HepG2 (cell line): ENCODE results near the gene C1orf21. TPM values are rescaled to one million over a fixed set of nuclear protein-coding genes. Genes with fewer than 3 reads are reported as not detected.

Source experiments
- ATAC-seq: fragments of 200-7000 bp; cut with Tn5 transposase; 3 replicates; pipeline ENCODE4 v1.9.1; 2020; ENCODE audit warnings: mild to moderate bottlenecking, moderate library complexity
- BruUV-seq: library from RNA; stranded (reverse); fragments of 400-500 nt; replicated peaks from 2 replicates; lab custom pipeline; 2021; lab: Mats Ljungman, UMichigan
- CTCF ChIA-PET: fragments of 300-600 bp; formaldehyde crosslinking; extraction: SDS; loops from one replicate; lab custom pipeline; 2021; ENCODE audit warnings: low total read pairs, inconsistent platforms, low intra/inter-chr PET ratio; lab: Yijun Ruan, JAX
- POLR2A ChIA-PET: fragments of 350-600 bp; sonication (Branson Sonifier 250); formaldehyde crosslinking; loops from one replicate; lab custom pipeline; 2020; ENCODE audit warnings: antibody characterized with exemption, inconsistent platforms; lab: Yijun Ruan, JAX
- DNase-seq: peaks from one replicate; pipeline ENCODE4 v3.0.0-alpha.2; 2015; ENCODE audit warnings: low spot score
- FAIRE-seq: peaks from 3 replicates; lab custom pipeline; 2011; peaks lifted over from hg19 to GRCh38; lab: Jason Lieb, UNC
- H2AFZ ChIP-seq: one replicate; pipeline ENCODE4 v1.6.1; 2011; ENCODE audit warnings: low read length, inconsistent platforms
- H3K27ac ChIP-seq: fragments of 300-600 bp; 3 replicates; pipeline ENCODE4 v1.8.0; 2011; ENCODE audit warnings: mixed run types, mild to moderate bottlenecking, mixed read lengths, low read length, inconsistent platforms; ENCODE audit not compliant: insufficient read depth; ENCODE audit errors: extremely low read length
- H3K27me3 ChIP-seq, 2 experiments: fragments of 200-600 bp in 1 of 2; 2 replicates in 1 of 2; 3 replicates in 1 of 2; pipeline versions ENCODE4 v1.6.0 to v1.8.0; 2011; ENCODE audit warnings: low read length in 2 of 2, mild to moderate bottlenecking in 2 of 2, moderate library complexity in 2 of 2, inconsistent platforms in 1 of 2; ENCODE audit not compliant: insufficient read depth in 2 of 2, control insufficient read depth in 1 of 2
- H3K36me3 ChIP-seq, 2 experiments: fragments of 200-600 bp in 1 of 2; replicated peaks in 1 of 2; 2 replicates in 1 of 2; 3 replicates in 1 of 2; pipeline versions ENCODE4 v1.5.1 to v1.8.0; 2011; ENCODE audit warnings: low read length in 2 of 2, inconsistent platforms in 1 of 2; ENCODE audit not compliant: insufficient read depth in 2 of 2, control insufficient read depth in 1 of 2
- H3K4me1 ChIP-seq: 2 replicates; pipeline ENCODE4 v1.5.1; 2012; ENCODE audit warnings: low read length, inconsistent platforms; ENCODE audit not compliant: insufficient read depth
- H3K4me2 ChIP-seq: 2 replicates; pipeline ENCODE4 v1.6.0; 2011; ENCODE audit warnings: low read depth, low read length, inconsistent platforms
- H3K4me3 ChIP-seq, 3 experiments: fragments of 200-600 bp in 1 of 3; sonication (generic), shearing (Covaris generic) in 1 of 3; replicated peaks in 1 of 3; 2 replicates each; pipeline ENCODE4 v1.5.1; 2011 to 2016; ENCODE audit warnings: low read length in 3 of 3, inconsistent platforms in 2 of 3, low read depth in 2 of 3, mild to moderate bottlenecking in 2 of 3, control low read depth in 1 of 3, mixed read lengths in 1 of 3; ENCODE audit not compliant: insufficient read depth in 1 of 3
- H3K79me2 ChIP-seq: one replicate; pipeline ENCODE4 v1.6.1; 2011; ENCODE audit warnings: low read length, inconsistent platforms; ENCODE audit not compliant: insufficient read depth
- H3K9ac ChIP-seq: 2 replicates; pipeline ENCODE4 v1.6.0; 2011; ENCODE audit warnings: mild to moderate bottlenecking, low read depth, low read length, inconsistent platforms; ENCODE audit not compliant: insufficient read depth
- H3K9me3 ChIP-seq: 2 replicates; pipeline ENCODE4 v1.5.1; 2012; ENCODE audit warnings: mild to moderate bottlenecking, low read length
- H4K20me1 ChIP-seq: 2 replicates; pipeline ENCODE4 v1.6.0; 2011; ENCODE audit warnings: inconsistent platforms, mild to moderate bottlenecking, low read length, moderate library complexity; ENCODE audit not compliant: insufficient read depth
- CEBPB ChIP-seq: IDR thresholded peaks from 2 replicates; pipeline ENCODE4 v1.6.1; 2011; ENCODE audit warnings: low read depth, low read length, improper control_type of control experiment, borderline replicate concordance
- HDAC6 ChIP-seq: fragments of 200-600 bp; sonication (generic); IDR thresholded peaks from 2 replicates; pipeline ENCODE4 v1.7.0; 2017; ENCODE audit warnings: mild to moderate bottlenecking, antibody characterized with exemption, low read length, low read depth
- KDM1A ChIP-seq: IDR thresholded peaks from 2 replicates; pipeline ENCODE4 v1.6.1; 2016; ENCODE audit warnings: missing compliant biosample characterization
- NCOA5 ChIP-seq: sonication (generic); formaldehyde crosslinking; IDR thresholded peaks from 2 replicates; pipeline ENCODE4 v1.4.0; 2020; ENCODE audit warnings: missing genetic modification reagents
- NR1H2 ChIP-seq: sonication (generic); formaldehyde crosslinking; IDR thresholded peaks from 2 replicates; pipeline ENCODE4 v1.8.1; 2022; ENCODE audit warnings: low read depth, missing genetic modification reagents, borderline replicate concordance
- PHF5A ChIP-seq: IDR thresholded peaks from one replicate; pipeline ENCODE4 v1.6.1; 2018; ENCODE audit warnings: low read depth, missing genetic modification reagents; ENCODE audit not compliant: unreplicated experiment
- ZNF124 ChIP-seq: sonication (generic); formaldehyde crosslinking; IDR thresholded peaks from 2 replicates; pipeline ENCODE4 v1.4.0; 2020; ENCODE audit warnings: missing genetic modification reagents
- ZNF24 ChIP-seq: fragments of 450-650 bp; IDR thresholded peaks from 2 replicates; pipeline ENCODE4 v1.6.1; 2017; ENCODE audit warnings: antibody characterized with exemption, mild to moderate bottlenecking
- ZNF333 ChIP-seq: sonication (generic); formaldehyde crosslinking; IDR thresholded peaks from 2 replicates; pipeline ENCODE4 v1.4.0; 2020; ENCODE audit warnings: mild to moderate bottlenecking, missing genetic modification reagents, borderline replicate concordance
- ZSCAN31 ChIP-seq: sonication (generic); formaldehyde crosslinking; IDR thresholded peaks from 2 replicates; pipeline ENCODE4 v1.5.0; 2020; ENCODE audit warnings: low read depth, mild to moderate bottlenecking, missing genetic modification reagents
- whole genome bisulfite sequencing: methylation state at CpG from one replicate; pipeline ENCODE4 v1.1.6; 2017; ENCODE audit warnings: low lambda C conversion rate; 5-methylcytosine and 5-hydroxymethylcytosine counted together
- in situ Hi-C: cut with HindIII; loops from 2 replicates; pipeline ENCODE4 v1.10.0; 2017; ENCODE audit warnings: low pct_unique_long_range_greater_than_20kb; ENCODE audit not compliant: extremely low pct_ligation_motif_present
- intact Hi-C: fragments of 100-400 bp; cut with micrococcal nuclease; formaldehyde crosslinking; loops from one replicate; pipeline ENCODE4 v1.10.0; 2022; ENCODE audit not compliant: unreplicated experiment
- polyA plus RNA-seq, 8 experiments: library from polyadenylated mRNA; depleted of rRNA in 3 of 8; stranded (reverse) in 7 of 8; unstranded in 1 of 8; fragments of >200 nt; fragmentation: Illumina TruSeq in 4 of 8; extraction: Trizol in 4 of 8; gene quantifications; 2 replicates each; pipeline versions ENCODE4 v1.2.1 to v1.2.3, GENCODE V29; 2011 to 2016; ENCODE audit warnings: low read depth in 4 of 8, missing spikeins in 1 of 8, mixed read lengths in 1 of 8; ENCODE audit not compliant: insufficient read depth in 1 of 8
- total RNA-seq, 5 experiments: library from RNA; depleted of rRNA; stranded (reverse); fragments of >200 nt; fragmentation: Illumina TruSeq; extraction: Trizol; gene quantifications; 2 replicates each; pipeline ENCODE4 v1.2.3, GENCODE V29; 2016; ENCODE audit warnings: low read depth in 1 of 5
- TF ChIP-seq, protein P1 (sequence below): sonication (generic); formaldehyde crosslinking; IDR thresholded peaks from 2 replicates; pipeline ENCODE4 v1.9.0; 2021; ENCODE audit warnings: missing genetic modification reagents, mild to moderate bottlenecking, borderline replicate concordance
- TF ChIP-seq, protein P2 (sequence below): IDR thresholded peaks from 2 replicates; pipeline ENCODE4 v1.6.1; 2016

Gene C1orf21
- total and polyA plus RNA-seq, 2 of the 13 experiments (the other 11 are each of a cell fraction or from before 2014, with no cell fraction given): not detected

DNA sequence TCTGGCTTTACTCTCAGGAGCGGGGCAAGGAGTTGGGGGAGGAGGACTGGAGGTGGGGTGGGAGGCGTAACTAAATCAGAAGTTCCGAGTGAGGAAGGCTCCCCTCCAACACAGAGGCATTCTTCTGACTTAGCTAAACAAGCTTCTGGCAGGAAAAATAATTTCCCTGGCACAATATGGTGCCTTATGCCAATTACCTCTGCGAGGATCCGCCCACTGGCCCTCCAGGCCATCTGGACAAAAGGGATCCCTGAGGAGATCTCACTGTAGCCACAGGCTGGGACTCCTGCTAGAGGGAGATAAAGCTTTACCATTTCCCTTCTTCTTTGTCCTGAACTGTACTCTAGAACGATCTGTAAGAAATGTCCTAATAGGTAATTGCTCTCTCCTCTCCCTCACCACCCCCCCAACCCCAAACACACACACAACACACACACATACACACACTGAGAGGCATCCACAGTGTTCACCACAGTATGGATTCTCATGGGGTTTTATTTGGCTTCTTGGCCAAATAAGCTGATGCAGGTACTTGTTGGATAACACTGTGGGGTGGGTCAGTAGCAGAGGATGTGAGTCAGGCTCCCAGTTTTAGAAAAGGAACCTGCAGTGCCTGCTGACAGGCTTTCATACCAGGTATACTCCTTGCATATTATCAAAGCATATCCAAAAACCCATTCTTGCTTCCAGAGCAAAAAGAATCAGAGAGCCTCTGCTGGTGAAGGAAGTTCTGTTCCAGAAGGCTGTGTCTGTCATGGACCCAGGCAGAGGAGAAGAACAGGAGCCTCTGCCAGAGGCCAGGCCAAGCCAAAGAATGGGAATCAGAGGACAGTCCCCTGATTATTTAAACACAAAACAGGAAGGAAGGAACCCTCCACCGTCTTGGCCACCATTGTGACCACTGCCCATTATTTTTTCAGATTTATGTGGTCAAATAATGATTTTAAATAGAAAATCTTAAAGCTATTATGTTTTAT is 169.1 kb downstream of the C1orf21 start (continued):
- TF ChIP-seq, protein P1, sequence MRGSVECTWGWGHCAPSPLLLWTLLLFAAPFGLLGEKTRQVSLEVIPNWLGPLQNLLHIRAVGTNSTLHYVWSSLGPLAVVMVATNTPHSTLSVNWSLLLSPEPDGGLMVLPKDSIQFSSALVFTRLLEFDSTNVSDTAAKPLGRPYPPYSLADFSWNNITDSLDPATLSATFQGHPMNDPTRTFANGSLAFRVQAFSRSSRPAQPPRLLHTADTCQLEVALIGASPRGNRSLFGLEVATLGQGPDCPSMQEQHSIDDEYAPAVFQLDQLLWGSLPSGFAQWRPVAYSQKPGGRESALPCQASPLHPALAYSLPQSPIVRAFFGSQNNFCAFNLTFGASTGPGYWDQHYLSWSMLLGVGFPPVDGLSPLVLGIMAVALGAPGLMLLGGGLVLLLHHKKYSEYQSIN: no peak
- TF ChIP-seq PHF5A (CRISPR knock-in tag) (no peak), ZNF124 (no peak)

DNA sequence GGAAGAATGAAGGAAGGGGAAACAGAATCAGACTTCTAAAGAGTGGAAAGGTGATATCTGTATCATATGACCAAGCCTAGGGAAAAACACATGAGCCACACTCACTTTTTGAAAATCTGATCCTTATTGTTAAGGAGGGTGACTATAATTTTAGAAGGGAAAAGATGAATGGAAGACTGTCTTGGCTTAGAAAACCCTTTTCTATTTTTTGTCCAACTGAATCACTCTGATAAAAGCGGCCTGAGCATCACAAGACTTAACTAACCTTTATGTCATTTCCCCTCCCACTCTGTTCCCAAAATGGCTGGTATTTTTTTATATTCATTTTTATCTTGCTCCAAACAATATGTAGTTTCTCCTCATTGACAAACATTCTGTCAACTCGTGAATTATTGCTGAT is 169.8 kb downstream of the C1orf21 start:
- in situ Hi-C loops: no loop called here
- FAIRE-seq (no peak), DNase-seq (no peak), ATAC-seq (no peak)
- TF ChIP-seq NR1H2 (CRISPR knock-in tag) (no peak), ZNF333 (CRISPR knock-in tag) (no peak), ZNF24 (no peak), NCOA5 (CRISPR knock-in tag) (no peak), ZSCAN31 (CRISPR knock-in tag) (no peak), HDAC6 (no peak), KDM1A (no peak), CEBPB (no peak)
- TF ChIP-seq, protein P2, sequence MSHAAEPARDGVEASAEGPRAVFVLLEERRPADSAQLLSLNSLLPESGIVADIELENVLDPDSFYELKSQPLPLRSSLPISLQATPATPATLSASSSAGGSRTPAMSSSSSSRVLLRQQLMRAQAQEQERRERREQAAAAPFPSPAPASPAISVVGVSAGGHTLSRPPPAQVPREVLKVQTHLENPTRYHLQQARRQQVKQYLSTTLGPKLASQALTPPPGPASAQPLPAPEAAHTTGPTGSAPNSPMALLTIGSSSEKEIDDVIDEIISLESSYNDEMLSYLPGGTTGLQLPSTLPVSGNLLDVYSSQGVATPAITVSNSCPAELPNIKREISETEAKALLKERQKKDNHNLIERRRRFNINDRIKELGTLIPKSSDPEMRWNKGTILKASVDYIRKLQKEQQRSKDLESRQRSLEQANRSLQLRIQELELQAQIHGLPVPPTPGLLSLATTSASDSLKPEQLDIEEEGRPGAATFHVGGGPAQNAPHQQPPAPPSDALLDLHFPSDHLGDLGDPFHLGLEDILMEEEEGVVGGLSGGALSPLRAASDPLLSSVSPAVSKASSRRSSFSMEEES (CRISPR knock-in tag): no peak
- Histone ChIP-seq H3K4me2 (no peak overlapping the region), H3K4me1 (no peaks in the 10 kb centered on the region), H3K4me3 (no peak overlapping the region), H3K9me3 (no peaks in the 10 kb centered on the region), H4K20me1 (no peaks in the 10 kb centered on the region), H3K27ac (no peak overlapping the region), H2AFZ (no peak overlapping the region), H3K36me3 (no peaks in the 10 kb centered on the region), H3K27me3 (no peaks in the 10 kb centered on the region), H3K79me2 (no peaks in the 10 kb centered on the region), H3K9ac (no peak overlapping the region)
- BruUV-seq: no TSS peak
- WGBS: 5% methylated on average over 2 of the region's 2 CpGs
- intact Hi-C loops: no loop called here
- ChIA-PET POLR2A (no interaction called here), CTCF (no interaction called here)
